ENCODE measurements around the gene DCDC2C.

GRCh38 chr2:3741396-3741795, 38.0 kb downstream of the DCDC2C start:
- TF ChIP-seq CTCF (conservative IDR thresholded peaks at IDR 0.05) (no peak), EZH2 (IDR thresholded peaks at IDR 0.05; ENCODE audit: low read depth) (no peak)

Measured in PC-9 (cell line).